GDM1 (cell line): ENCODE results near the gene MORC2.

Experiments
- DNase-seq: peaks from one replicate; lab custom pipeline; 2025; lab: John Stamatoyannopoulos, UW

The MORC2 gene

GRCh38 chr22:30949934-30950660 is 18.5 kb downstream of the MORC2 start:
- DNase-seq: no peak

- no peak for DNase-seq
Measured at GRCh38 chr22:30948930-30949342, 19.6 kb downstream of the MORC2 start.

GRCh38 chr22:30947816-30948454 is 20.6 kb downstream of the MORC2 start:
- DNase-seq: peak; percentile 14

- DNase-seq: no peak
Measured at GRCh38 chr22:30947173-30947815, 21.3 kb downstream of the MORC2 start.

- no peak for DNase-seq
Measured at GRCh38 chr22:30946354-30946753, 22.2 kb downstream of the MORC2 start.

- DNase-seq: no peak
Measured at GRCh38 chr22:30945653-30946052, 22.9 kb downstream of the MORC2 start.

- DNase-seq: no peak
Measured at GRCh38 chr22:30944986-30945385, 23.6 kb downstream of the MORC2 start.

- DNase-seq: peak; percentile 29
Measured at GRCh38 chr22:30943368-30943767, 25.2 kb downstream of the MORC2 start.

GRCh38 chr22:30941363-30941740 is 27.2 kb downstream of the MORC2 start:
- DNase-seq: no peak

GRCh38 chr22:30940685-30941362 is 27.8 kb downstream of the MORC2 start:
- DNase-seq: no peak

- DNase-seq: no peak
Measured at GRCh38 chr22:30934053-30934452, 34.5 kb downstream of the MORC2 start.

- DNase-seq: no peak
Measured at GRCh38 chr22:30933457-30933856, 35.1 kb downstream of the MORC2 start.

- DNase-seq: no peak
Measured at GRCh38 chr22:30932661-30933060, 35.9 kb downstream of the MORC2 start.

GRCh38 chr22:30931541-30932300 is 36.9 kb downstream of the MORC2 start:
- DNase-seq: no peak

GRCh38 chr22:30930228-30930627 is 38.3 kb downstream of the MORC2 start:
- no peak for DNase-seq

- DNase-seq: no peak
Measured at GRCh38 chr22:30928401-30928800, 40.2 kb downstream of the MORC2 start.

GRCh38 chr22:30927806-30928205 is 40.8 kb downstream of the MORC2 start:
- no peak for DNase-seq

GRCh38 chr22:30926706-30927105 is 41.9 kb downstream of the MORC2 start:
- no peak for DNase-seq

- DNase-seq: no peak
Measured at GRCh38 chr22:30925667-30926066, 42.9 kb downstream of the MORC2 start.

- DNase-seq: no peak
Measured at GRCh38 chr22:30923168-30923900, 45.2 kb downstream of the MORC2 start.

GRCh38 chr22:30922151-30922611 is 46.4 kb downstream of the MORC2 start:
- no peak for DNase-seq
